GM21390 (cell line): Measurements from ENCODE around the gene ZNF564.
"Not testable (repeated sequence)": the region's sequence is repeated elsewhere in the genome, so short reads cannot be mapped to it uniquely, and the experiment has no call there.

Source experiments
- ATAC-seq: cut with Tn5 transposase; IDR thresholded peaks from one replicate; pipeline ENCODE4 v1.9.1; 2021; ENCODE audit not compliant: unreplicated experiment

Gene ZNF564

DNA sequence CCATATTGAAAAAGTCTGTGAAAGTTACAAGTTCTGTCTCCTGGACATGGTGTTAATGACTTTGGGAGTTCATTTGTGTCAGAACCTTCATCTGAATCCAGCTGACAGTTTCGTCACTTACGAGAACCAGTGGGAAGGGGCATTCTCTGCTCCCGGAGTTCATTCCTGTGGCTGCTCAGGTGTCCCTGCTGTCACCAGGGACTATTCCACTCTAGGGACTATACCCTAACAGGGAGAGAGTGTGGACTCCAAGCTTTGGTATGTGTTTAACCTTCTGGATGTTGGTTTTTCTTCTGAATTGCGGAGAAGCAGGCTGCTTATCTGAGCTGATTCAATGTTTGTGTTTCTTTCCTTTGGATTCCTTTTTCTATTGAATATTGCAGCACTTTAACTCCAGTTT, 54.2 kb downstream of the ZNF564 start:
- ATAC-seq = no peak

GRCh38 chr19:12496480-12496879, 54.8 kb downstream of the ZNF564 start:
- ATAC-seq = no peak

DNA sequence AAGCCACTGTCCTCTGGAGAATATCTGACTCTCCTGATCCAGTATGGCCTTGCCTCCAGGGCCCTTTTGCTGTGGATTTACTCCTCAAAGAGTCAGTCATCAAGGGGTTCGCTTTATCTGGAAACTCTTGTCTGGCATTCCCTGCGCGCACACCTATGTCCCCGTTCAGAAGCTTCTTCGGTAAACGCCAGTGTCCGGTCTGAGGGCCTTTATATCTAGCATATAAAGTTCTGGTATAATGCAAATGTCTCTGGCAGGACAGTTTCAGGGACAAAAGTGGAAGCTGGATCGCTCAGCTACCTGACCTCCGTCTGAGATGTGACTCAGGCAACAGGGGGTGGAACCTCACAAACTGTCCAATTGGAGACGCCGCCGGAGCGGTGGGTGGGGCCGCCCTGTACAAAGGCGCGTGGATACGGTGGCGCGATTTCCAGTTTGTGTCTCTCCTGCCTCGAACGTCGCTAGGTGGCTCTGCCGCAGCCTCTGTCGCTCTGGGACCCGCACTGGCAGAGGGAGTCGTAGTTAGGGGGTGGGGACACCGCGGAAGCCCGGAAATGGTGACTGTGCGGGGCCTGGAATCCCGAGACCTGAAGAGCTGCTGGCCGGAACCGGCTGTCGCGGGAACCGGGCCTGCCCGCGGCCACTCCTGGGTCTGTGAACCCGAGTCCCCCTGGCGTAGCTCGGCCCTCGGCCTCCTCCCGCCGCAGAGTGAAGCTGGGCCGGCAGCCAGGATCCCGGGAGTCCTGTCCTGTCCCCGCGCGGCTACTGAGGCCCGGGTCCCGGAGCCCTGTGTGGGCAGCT, 56.1 kb downstream of the ZNF564 start:
- peak; percentile 90 for ATAC-seq

- ATAC-seq = no peak
These were observed 56.9 kb downstream of the ZNF564 start for GRCh38 chr19:12494260-12494860.

DNA sequence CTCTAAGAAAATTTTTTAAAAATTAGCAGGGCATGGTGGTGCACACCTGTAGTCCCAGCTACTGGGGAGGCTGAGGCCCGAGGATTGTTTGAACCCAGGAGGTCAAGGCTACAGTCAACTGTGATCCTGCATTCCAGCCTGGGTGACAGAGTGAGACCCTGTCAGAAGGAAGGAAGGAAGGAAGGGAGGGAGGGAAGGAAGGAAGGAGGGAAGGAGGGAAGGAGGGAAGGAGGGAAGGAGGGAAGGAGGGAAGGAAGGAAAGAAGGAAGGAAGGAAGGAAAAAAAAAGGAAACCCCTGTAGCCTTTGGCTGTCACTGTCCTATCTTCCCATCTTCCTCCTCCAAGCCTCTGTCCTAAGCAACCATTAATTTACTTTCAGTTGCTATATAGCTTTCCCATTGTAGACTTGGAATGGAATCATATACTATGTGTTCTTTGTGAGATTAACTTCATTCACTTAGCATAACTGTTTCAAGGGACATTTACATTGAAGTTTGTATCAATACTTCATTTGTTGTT, 65.0 kb downstream of the ZNF564 start:
- not testable (repeated sequence) for ATAC-seq

GRCh38 chr19:12485571-12485970, 65.7 kb downstream of the ZNF564 start:
- ATAC-seq = no peak

DNA sequence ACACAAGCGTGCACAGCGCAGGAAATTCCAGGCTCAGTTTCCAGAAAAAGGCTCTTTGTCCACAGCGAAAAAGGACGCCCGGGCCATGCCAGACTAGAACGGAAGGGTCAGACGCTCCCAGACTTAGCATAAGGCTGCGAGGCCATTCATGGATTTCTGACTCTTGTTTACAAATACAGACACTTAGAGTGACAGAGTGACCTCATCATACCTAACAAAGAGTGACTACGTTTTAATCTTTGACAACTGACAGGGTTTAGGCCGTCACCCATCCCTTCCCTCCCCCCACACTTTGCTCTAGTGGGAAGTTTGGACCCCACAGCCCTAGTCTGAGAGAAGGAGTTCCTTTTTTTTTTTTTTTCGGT, 66.2 kb downstream of the ZNF564 start:
- ATAC-seq = peak; percentile 18

GRCh38 chr19:12484371-12485051, 66.8 kb downstream of the ZNF564 start, which contains the start of gene ZNF709:
Gene ZNF709, minus strand, starts transcription at chr19:12484816. Its CDS starts 159 bp downstream, at chr19:12484657.
- peak; percentile 83 for ATAC-seq

DNA sequence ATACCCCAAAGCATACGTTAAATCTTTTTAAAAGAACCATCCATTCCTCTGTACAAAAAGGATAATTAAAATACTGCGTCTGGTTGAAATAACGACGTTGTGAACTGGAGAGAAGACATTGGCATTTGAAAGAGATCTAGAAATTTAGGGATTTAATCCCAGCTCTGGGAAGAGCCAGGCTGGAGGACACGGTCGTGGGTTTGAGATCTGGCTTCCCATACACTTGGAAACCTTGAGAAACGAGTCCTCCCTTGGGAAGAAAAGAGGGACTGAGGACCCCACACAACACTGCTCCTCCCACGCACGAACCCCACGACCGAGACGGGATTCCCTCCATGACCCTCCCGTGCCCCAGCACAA, 67.3 kb downstream of the ZNF564 start:
- no peak for ATAC-seq

- ATAC-seq = no peak
These were observed 68.8 kb downstream of the ZNF564 start for GRCh38 chr19:12482509-12482886.

DNA sequence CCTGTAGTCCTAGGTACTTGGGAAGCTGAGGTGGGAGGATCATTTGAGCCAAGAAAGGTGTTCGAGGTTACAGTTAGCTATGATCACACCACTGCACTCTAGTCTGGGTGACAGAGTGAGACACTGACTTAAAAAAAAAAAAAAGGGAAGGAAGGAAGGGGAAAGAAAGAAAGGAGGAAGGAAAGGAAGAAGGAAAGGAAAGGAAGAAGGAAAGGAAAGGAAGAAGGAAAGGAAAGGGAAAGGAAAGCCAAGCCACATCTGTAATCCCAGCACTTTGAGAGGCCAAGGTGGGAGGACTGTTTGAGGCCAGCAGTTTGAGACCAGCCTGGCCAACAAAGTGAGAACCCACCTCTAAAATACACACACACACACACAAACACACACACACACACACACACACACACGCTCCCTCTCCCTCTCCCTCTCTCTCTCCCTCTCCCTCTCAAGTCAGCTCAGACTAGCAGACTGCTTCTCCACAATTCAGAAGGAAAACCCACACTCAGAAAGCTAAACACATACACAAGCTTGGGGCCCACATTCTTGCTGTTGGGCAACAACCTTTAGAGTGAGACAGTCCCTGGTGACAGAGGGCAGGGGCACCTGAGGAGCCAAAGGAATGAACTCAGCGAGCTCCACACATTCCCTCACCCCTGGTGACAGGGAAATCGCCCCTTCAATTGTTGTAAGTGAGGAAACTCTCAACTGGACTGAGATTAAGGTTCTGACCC, 69.3 kb downstream of the ZNF564 start:
- ATAC-seq = no peak

GRCh38 chr19:12478234-12478941, 72.9 kb downstream of the ZNF564 start:
- ATAC-seq = no peak
